T47D (cell line): ENCODE data around the gene MRTFB.

Experiments used
- DNase-seq, 2 experiments: peaks; one replicate each; pipeline versions ENCODE4 v3.0.0 to v3.0.0-alpha.2; 2011 to 2012; ENCODE audit warnings: low read depth in 1 of 2, low spot score in 1 of 2
- JUND ChIP-seq: IDR thresholded peaks from 2 replicates; pipeline ENCODE4 v1.6.1; 2012; ENCODE audit warnings: low read depth
- in situ Hi-C: cut with HindIII; loops from 2 replicates; pipeline ENCODE4 v1.10.0; 2016; ENCODE audit warnings: low sequenced_read_pairs, low pct_unique_long_range_greater_than_20kb

Gene MRTFB

GRCh38 chr16:14309001-14309886, 238.1 kb downstream of the MRTFB start:
- DNase-seq = peak; percentile 54 to 91
- no peak for TF ChIP-seq JUND
- in situ Hi-C loops = no loop called here

GRCh38 chr16:14309906-14310305, 238.8 kb downstream of the MRTFB start:
- in situ Hi-C loops = no loop called here
- DNase-seq = no peak
- TF ChIP-seq JUND = no peak

GRCh38 chr16:14310519-14310991, 239.4 kb downstream of the MRTFB start:
- no peak for DNase-seq
- in situ Hi-C loops = no loop called here
- no peak for TF ChIP-seq JUND

GRCh38 chr16:14314116-14314515, 243.0 kb downstream of the MRTFB start:
- DNase-seq = no peak
- TF ChIP-seq JUND = no peak
- in situ Hi-C loops = no loop called here

- TF ChIP-seq JUND = no peak
- in situ Hi-C loops = no loop called here
These were observed 244.7 kb downstream of the MRTFB start for GRCh38 chr16:14315683-14316320.

More at GRCh38 chr16:14315683-14316320, 244.7 kb downstream of the MRTFB start:
- DNase-seq = no peak
